HG03060 (cell line): ENCODE measurements around the gene CHMP1A.
"Not testable (repeated sequence)": the region's sequence is repeated elsewhere in the genome, so short reads cannot be mapped to it uniquely, and the experiment has no call there.

Experiments used
- ATAC-seq: cut with Tn5 transposase; IDR thresholded peaks from one replicate; pipeline ENCODE4 v1.9.1; 2021; ENCODE audit warnings: low read depth, moderate number of reproducible peaks; ENCODE audit not compliant: unreplicated experiment

CHMP1A gene

GRCh38 chr16:89661215-89661614, 3.7 kb upstream of the CHMP1A start:
- ATAC-seq = no peak

- ATAC-seq = no peak
Measured at GRCh38 chr16:89660146-89660545, 2.6 kb upstream of the CHMP1A start.

GRCh38 chr16:89658221-89658879, 842 bp upstream of the CHMP1A start:
- no peak for ATAC-seq

- ATAC-seq = no peak
Measured at GRCh38 chr16:89656435-89657121, 930 bp downstream of the CHMP1A start.

GRCh38 chr16:89655062-89655643, 2.4 kb downstream of the CHMP1A start:
- no peak for ATAC-seq

- ATAC-seq = no peak
Measured at GRCh38 chr16:89653656-89654295, 3.7 kb downstream of the CHMP1A start.

GRCh38 chr16:89651584-89651983, 5.9 kb downstream of the CHMP1A start:
- no peak for ATAC-seq

- ATAC-seq = no peak
Measured at GRCh38 chr16:89646906-89647305, 10.6 kb downstream of the CHMP1A start.

GRCh38 chr16:89646270-89646669, 11.2 kb downstream of the CHMP1A start:
- no peak for ATAC-seq

GRCh38 chr16:89645122-89645521, 12.4 kb downstream of the CHMP1A start:
- ATAC-seq = no peak

- ATAC-seq = no peak
Measured at GRCh38 chr16:89643769-89644300, 13.7 kb downstream of the CHMP1A start.

GRCh38 chr16:89642574-89642973, 14.9 kb downstream of the CHMP1A start:
- ATAC-seq = no peak

- ATAC-seq = no peak
Measured at GRCh38 chr16:89641458-89642119, 15.9 kb downstream of the CHMP1A start.

GRCh38 chr16:89639385-89639784, 18.1 kb downstream of the CHMP1A start:
- no peak for ATAC-seq

- ATAC-seq = no peak
Measured at GRCh38 chr16:89638455-89638854, 19.1 kb downstream of the CHMP1A start.

GRCh38 chr16:89637379-89637778, 20.1 kb downstream of the CHMP1A start:
- ATAC-seq = no peak

- no peak for ATAC-seq
Measured at GRCh38 chr16:89636663-89637062, 20.8 kb downstream of the CHMP1A start.

- not testable (repeated sequence) for ATAC-seq
Measured at GRCh38 chr16:89634463-89635385, 22.8 kb downstream of the CHMP1A start.

- no peak for ATAC-seq
Measured at GRCh38 chr16:89633064-89633631, 24.4 kb downstream of the CHMP1A start.
